ENCODE results near the gene FAM117B.
"Not testable (repeated sequence)": the region's sequence is repeated elsewhere in the genome, so short reads cannot be mapped to it uniquely, and the experiment has no call there.

Gene FAM117B

GRCh38 chr2:202758604-202759003 lies 123.8 kb downstream of the FAM117B start:
- DNase-seq (ENCODE audit: low spot score) = no peak

DNA sequence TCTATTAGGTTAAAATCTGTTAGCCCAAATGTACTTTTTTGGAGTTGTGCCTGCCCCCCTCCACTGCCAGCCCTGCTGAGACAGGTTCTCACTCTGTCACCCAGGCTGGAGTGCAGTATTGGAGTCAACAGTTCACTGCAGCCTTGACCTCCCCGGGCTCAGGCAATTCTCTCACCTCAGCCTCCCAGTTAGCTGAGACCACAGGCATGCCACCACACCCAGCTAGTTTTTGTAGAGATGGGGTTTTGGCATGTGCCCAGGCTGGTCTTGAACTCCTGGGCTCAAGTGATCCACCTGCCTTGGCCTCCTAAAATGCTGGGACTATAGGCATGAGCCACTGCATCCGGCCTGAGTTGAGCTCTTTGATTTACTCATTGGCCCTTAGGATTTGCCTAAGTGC lies 126.1 kb downstream of the FAM117B start:
- DNase-seq (ENCODE audit: low spot score) = no peak

- DNase-seq (ENCODE audit: low spot score) = peak; percentile 53
These were observed 127.8 kb downstream of the FAM117B start for GRCh38 chr2:202762556-202762955.

DNA sequence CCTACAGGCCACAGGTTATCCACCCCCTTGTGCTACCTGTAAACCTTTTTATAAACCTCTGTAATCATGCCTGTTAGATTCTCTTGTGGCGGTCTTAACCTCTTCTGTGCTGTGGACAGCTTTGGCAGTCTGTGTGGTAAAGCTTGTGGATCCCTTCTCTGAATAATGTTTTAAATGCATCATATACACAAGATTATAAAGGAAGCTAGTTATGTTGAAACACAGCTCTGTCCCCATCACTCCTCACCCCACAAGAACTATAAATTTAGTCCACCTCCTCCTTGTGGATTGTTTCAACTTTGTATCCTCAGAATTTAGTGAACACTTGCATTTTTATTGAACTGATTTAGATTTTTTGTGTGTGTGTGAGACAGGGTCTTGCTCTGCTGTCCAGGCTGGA lies 129.1 kb downstream of the FAM117B start:
- no peak for DNase-seq (ENCODE audit: low spot score)

DNA sequence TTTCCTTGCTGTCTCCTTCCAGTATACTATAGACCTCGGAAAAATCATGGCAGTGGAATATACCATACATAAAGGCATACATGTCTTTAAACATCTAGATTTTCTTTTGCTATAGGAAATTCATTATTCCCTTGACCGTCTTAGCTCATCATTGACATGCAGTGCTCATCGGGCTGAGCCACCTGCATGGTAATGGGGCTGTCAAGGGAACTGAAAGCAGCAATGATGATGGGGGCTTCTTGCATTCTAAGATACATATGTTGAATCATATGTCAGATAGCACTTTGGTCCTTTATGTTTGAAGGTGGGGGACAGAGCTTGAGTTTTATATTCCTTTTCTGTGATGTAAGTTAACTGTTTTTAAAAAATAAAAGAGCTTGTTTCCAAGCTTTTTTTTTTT lies 130.2 kb downstream of the FAM117B start:
- DNase-seq (ENCODE audit: low spot score) = no peak

DNA sequence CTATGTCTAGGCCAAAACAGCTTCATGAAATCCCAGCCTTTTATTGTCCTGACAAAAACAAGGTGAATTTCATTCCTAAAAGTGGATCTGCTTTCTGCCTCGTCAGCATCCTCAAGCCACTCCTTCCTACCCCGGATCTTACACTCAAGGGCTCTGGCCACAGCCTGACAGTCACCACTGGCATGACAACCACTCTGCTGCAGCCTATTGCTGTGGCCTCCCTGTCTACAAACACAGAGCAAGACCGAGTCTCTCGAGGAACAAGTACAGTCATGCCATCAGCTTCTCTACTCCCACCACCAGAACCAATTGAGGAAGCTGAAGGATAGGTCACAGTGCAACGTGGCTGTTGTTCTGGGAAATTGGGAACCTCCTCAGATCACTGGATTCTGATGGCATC lies 130.7 kb downstream of the FAM117B start:
- DNase-seq (ENCODE audit: low spot score) = no peak

DNA sequence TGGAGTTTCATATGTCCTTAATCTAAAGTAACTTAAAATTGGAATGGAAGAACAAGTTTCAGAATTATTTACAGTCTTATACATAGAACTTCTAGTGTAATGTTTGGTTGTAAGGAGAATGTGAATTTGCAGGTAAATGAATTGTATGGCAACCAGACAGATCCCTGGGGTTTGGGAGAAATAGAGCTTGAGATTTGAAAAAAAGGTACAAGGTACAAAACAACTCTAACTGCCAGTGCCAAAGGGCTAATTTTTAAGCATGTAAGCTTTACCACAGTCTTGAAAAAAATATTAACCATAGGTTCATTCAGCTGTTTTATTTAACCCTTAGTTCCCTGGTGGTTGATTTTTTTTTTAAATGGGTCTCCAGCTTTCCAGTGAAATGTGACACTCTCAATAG lies 133.5 kb downstream of the FAM117B start:
- no peak for DNase-seq (ENCODE audit: low spot score)

DNA sequence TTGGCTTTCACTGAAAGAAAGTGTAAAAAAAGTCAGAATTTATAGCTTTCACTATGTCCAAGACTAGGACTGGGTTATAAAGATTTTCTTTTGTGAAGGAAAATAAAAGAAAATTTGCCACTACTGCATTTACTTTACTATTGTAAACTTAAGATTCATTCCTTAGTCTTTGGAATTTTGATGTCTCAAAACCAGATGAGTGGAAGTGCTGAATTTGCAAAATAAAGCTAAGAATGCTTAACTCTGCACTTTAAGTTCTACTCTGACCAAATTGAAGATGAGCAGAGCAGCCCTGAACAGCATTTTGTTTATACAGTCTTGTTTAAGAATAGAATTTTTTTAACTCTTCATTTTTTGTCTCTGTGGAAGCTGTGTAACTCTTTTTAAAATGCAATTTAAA lies 134.4 kb downstream of the FAM117B start:
- DNase-seq (ENCODE audit: low spot score) = no peak

- DNase-seq (ENCODE audit: low spot score) = no peak
These were observed 136.6 kb downstream of the FAM117B start for GRCh38 chr2:202771336-202771735.

GRCh38 chr2:202771741-202772460 lies 137.1 kb downstream of the FAM117B start:
- DNase-seq (ENCODE audit: low spot score) = no peak

- no peak for DNase-seq (ENCODE audit: low spot score)
These were observed 138.7 kb downstream of the FAM117B start for GRCh38 chr2:202773301-202773973.

- no peak for DNase-seq (ENCODE audit: low spot score)
These were observed 139.3 kb downstream of the FAM117B start for GRCh38 chr2:202774104-202774503.

GRCh38 chr2:202778217-202778616 lies 143.4 kb downstream of the FAM117B start:
- DNase-seq (ENCODE audit: low spot score) = no peak

DNA sequence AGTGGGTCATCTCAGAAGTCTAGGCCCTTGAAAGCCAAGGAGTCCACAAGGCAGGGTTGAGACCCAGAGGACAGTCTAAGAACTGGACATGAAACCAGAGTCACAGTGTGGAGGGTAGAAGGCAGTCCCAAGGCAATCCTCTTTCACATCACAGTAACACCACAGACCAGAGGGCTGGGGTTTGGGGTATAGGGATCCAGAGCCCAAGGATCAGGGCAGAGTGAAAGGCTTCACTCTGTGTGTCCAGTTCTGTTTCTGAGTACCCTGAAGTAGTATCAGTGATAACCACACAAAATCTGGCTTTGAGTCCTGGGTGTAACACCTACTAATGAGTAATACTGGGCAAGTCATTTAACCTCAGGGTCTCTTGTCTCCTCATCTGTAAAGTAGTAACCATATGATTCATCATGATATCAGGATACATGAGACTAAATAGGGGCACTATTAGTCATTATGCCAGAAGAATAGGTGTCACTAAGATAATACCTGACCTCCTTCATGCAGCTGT lies 145.8 kb downstream of the FAM117B start:
- no peak for DNase-seq (ENCODE audit: low spot score)

DNA sequence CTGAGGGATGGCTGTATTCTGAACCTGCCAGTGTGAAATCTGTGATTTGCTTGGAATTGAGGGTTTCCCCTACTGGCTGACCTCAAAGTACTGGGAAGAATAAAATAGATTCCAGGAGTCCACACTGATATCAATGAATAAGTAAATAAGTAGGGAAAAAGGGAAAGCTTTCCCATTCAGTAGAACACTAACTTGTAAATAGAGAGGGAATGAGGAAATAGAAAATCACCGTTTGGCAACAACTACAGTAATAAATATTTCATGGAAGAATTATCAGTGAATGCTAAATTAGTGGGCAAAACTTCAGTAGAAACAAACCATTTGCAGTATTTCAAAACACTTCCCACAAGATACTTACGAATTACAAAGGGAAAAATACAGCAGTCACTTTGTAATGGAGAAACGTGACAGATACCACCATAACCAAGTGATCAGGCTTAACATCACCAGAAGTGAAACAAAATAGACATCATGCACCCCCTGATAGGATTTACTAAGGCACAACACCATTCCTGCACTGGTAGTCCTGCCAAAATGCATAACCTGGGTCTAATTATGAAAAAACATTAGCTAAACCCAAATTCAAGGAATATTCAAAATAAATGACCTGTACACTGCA lies 148.3 kb downstream of the FAM117B start:
- no peak for DNase-seq (ENCODE audit: low spot score)

DNA sequence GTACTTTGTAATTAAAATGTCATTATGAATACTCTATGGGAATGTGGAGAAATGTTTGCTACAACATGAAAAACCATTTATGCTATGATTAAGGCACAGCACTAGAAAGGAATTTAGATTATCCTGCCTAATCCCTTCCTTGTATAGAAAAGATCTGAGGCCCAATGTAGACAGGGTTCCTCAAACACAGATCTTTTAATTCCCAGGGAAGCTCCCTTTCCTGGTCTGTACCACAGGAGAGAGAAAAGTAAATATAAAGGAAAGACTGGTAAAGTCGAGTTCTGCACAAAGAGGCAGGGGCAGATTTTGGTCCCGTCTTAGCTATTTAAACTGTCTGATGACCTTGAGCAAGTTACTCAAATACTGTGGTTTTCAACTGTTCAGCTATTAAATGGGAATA lies 152.1 kb downstream of the FAM117B start:
- no peak for DNase-seq (ENCODE audit: low spot score)

GRCh38 chr2:202790676-202791075 lies 155.9 kb downstream of the FAM117B start:
- no peak for DNase-seq (ENCODE audit: low spot score)

DNA sequence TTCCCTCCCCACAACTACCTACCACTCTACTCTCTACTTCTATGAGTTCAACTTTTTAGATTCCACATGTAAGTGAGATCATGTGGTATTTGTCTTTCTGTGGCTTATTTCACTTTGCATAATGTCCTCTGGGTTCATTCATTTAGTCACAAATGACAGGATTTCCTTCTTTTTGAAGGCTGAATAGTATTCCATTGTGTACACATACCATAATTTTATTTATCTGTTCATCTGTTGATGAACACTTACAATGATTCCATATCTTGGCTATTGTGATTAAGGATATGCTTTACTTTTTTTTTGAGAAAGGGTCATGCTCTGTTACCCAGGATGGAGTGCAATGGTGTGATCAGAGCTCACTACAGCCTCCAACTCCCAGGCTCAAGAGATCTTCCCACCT lies 163.2 kb downstream of the FAM117B start:
- no peak for DNase-seq (ENCODE audit: low spot score)

- DNase-seq (ENCODE audit: low spot score) = not testable (repeated sequence)
These were observed 171.1 kb downstream of the FAM117B start for GRCh38 chr2:202805911-202806310.

- not testable (repeated sequence) for DNase-seq (ENCODE audit: low spot score)
These were observed 172.8 kb downstream of the FAM117B start for GRCh38 chr2:202807431-202808138.

- DNase-seq (ENCODE audit: low spot score) = no peak
These were observed 174.0 kb downstream of the FAM117B start for GRCh38 chr2:202808754-202809153.

DNA sequence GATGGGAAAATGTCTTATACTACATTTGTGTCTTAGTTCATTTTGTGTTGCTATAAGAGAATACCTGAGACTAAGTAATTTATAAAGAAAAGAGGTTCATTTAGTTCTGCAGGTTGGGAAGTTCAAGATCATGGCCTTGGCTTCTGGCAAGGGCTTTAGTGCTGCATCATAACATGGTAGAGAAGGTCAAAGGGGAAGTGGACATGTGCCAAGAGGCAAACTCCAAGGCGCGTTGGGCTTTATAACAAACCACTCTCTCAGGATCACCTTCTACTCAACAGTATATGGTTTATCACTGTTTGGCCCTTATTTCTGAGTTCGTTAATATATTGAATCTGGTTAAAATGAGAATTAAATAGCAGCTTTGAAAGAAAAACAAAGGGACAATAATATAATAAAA lies 178.6 kb downstream of the FAM117B start:
- no peak for DNase-seq (ENCODE audit: low spot score)

GRCh38 chr2:202814226-202814625 lies 179.5 kb downstream of the FAM117B start:
- no peak for DNase-seq (ENCODE audit: low spot score)
